ENCODE measurements around the gene MATN4. TPM values are rescaled to one million over a fixed set of nuclear protein-coding genes. Genes with fewer than 3 reads are reported as not detected.

Gene MATN4
- total RNA-seq, 1 experiment from 2014 or later, result 0.17 TPM

DNA sequence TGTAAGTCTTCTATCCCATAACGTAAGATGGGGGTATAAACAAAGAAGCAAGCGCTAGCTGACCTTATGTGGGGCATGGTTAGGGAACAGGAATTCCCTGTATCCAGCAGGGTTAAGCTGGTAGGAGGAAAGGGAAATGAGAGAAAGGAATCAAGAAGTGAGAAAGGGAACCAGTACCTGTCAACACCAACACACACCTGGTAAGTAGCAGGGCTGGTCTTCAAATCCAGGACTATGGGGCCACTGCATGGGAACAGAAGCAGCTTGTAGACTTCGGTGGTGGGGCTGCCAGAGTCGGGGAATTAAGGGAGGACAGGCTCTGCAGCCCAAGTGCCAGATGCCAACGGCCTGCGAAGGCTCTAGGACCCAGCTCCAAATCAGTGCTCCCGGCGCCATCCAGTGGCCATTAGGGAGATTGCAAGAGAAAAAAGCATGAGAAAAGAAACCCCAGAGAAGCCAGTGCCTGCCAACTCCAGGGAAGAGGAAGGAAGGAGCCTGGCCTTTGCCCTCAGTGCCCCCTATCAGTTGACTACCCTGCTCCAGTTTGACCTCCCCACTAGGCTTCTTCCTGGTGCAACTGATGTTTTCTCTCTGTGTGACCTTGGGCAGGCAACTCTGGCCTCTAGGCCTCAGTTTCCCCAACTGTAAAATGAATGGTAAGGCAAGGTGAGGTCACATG lies 17.3 kb downstream of the MATN4 start:
- CTCF ChIA-PET, result interaction anchor here (0.6 to 4.7 kb wide), 20 partner anchors 9 to 280 kb away, joined by 3 to 27 read pairs (median 6); partner anchors contain the start of genes SLPI and WFDC12
- BruUV-seq (replicated peaks), result no TSS peak
- H3K4me1 Mint-ChIP-seq (ENCODE audit: low read depth, unreplicated experiment), result peaks cover 17% of the 10 kb centered on the region
- H3K9me3 Mint-ChIP-seq (ENCODE audit: low read depth, unreplicated experiment), result no peaks in the 10 kb centered on the region
- peaks cover 15% of the 10 kb centered on the region for H3K36me3 Mint-ChIP-seq (ENCODE audit: insufficient read depth, unreplicated experiment)
- intact Hi-C loops (cut with micrococcal nuclease; ENCODE audit: unreplicated experiment), result loop anchor here (1.0 to 5.0 kb wide), 6 partner anchors 39 to 280 kb away; partner anchors contain the start of genes KCNS1 and SLPI
- peaks cover 35% of the 10 kb centered on the region for H3K27me3 Mint-ChIP-seq (ENCODE audit: unreplicated experiment)
- TF ChIP-seq, protein P1, sequence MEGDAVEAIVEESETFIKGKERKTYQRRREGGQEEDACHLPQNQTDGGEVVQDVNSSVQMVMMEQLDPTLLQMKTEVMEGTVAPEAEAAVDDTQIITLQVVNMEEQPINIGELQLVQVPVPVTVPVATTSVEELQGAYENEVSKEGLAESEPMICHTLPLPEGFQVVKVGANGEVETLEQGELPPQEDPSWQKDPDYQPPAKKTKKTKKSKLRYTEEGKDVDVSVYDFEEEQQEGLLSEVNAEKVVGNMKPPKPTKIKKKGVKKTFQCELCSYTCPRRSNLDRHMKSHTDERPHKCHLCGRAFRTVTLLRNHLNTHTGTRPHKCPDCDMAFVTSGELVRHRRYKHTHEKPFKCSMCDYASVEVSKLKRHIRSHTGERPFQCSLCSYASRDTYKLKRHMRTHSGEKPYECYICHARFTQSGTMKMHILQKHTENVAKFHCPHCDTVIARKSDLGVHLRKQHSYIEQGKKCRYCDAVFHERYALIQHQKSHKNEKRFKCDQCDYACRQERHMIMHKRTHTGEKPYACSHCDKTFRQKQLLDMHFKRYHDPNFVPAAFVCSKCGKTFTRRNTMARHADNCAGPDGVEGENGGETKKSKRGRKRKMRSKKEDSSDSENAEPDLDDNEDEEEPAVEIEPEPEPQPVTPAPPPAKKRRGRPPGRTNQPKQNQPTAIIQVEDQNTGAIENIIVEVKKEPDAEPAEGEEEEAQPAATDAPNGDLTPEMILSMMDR (IDR thresholded peaks at IDR 0.05; ENCODE audit: unreplicated experiment), result peak; percentile 98
- DNase-seq, result peak; percentile 92
- no peak overlapping the region for H3K4me3 Mint-ChIP-seq (ENCODE audit: low read depth, unreplicated experiment)
- H3K27ac Mint-ChIP-seq (ENCODE audit: unreplicated experiment), result peak overlapping the region; percentile 50

DNA sequence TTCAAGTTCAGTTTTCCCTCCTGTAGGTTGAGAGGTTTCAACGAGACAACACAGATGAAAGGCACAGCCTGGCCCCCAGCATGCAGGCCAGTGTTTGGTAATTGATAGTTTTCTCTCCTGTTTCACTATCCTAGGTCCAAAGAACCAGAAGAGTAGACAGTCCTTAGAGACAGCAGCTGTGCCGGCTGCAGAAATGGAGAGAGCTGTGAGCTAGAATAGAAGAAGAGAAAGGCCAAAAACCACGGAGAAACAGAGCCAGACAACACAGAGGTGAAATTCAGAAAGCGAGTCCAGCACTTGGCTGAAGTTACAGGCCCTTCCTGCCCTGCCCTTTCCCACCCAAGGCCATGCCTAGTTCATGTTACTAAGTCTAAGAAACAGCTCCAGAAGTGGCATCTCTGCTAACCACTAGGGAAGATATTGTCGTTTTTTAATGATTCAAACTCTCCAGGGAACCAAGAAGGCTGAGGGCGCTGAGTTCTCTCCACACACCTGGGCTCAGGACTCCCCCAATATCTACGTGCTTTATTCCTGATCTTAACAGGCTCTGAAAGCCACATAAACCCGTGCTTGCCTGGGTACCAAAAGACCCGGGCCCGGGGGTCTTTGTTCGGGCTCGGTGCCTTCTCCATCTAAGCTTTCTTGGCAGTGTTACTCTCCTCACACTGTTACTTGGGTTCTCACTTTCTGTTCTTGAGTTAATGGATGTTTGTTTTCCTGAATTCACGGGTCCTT lies 18.0 kb downstream of the MATN4 start:
- no TSS peak for BruUV-seq (replicated peaks)
- Mint-ChIP-seq H3K27me3 (ENCODE audit: unreplicated experiment) (peaks cover 35% of the 10 kb centered on the region), H3K36me3 (ENCODE audit: insufficient read depth, unreplicated experiment) (peaks cover 15% of the 10 kb centered on the region), H3K27ac (ENCODE audit: unreplicated experiment) (peak overlapping the region; percentile 50), H3K9me3 (ENCODE audit: low read depth, unreplicated experiment) (no peaks in the 10 kb centered on the region), H3K4me1 (ENCODE audit: low read depth, unreplicated experiment) (peaks cover 17% of the 10 kb centered on the region), H3K4me3 (ENCODE audit: low read depth, unreplicated experiment) (no peak overlapping the region)
- DNase-seq, result no peak
- TF ChIP-seq, protein P1 (IDR thresholded peaks at IDR 0.05; ENCODE audit: unreplicated experiment), result no peak
- CTCF ChIA-PET, result interaction anchor here (0.6 to 4.7 kb wide), 20 partner anchors 8 to 279 kb away, joined by 3 to 27 read pairs (median 6); partner anchors contain the start of genes SLPI and WFDC12
- intact Hi-C loops (cut with micrococcal nuclease; ENCODE audit: unreplicated experiment), result loop anchor here (2.0 to 5.0 kb wide), 5 partner anchors 38 to 279 kb away; partner anchors contain the start of genes KCNS1 and SLPI

DNA sequence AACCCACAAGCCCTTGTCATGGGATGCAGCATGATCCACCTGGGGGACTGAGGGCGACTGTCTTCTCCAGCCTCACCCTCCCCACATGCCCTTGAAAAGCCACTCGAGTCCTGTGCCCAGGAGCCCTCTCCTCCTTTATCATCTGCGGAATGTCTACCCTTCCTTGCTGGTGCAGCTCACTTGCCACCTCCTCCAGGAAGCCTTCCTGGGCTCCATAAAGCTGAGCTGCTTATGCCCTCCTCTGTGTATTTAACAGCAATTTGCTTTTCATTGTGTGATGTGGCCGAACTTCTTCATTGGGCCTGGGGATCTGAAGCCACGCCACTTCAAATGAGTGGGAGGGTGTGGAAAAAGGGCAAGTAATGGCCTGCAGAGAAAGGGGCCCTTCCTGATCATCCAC lies 19.2 kb downstream of the MATN4 start:
- intact Hi-C loops (cut with micrococcal nuclease; ENCODE audit: unreplicated experiment), result no loop called here
- peaks cover 17% of the 10 kb centered on the region for H3K4me1 Mint-ChIP-seq (ENCODE audit: low read depth, unreplicated experiment)
- no peaks in the 10 kb centered on the region for H3K9me3 Mint-ChIP-seq (ENCODE audit: low read depth, unreplicated experiment)
- H3K4me3 Mint-ChIP-seq (ENCODE audit: low read depth, unreplicated experiment), result no peak overlapping the region
- peaks cover 42% of the 10 kb centered on the region for H3K27me3 Mint-ChIP-seq (ENCODE audit: unreplicated experiment)
- no TSS peak for BruUV-seq (replicated peaks)
- DNase-seq, result no peak
- TF ChIP-seq, protein P1 (IDR thresholded peaks at IDR 0.05; ENCODE audit: unreplicated experiment), result no peak
- peaks cover 12% of the 10 kb centered on the region for H3K36me3 Mint-ChIP-seq (ENCODE audit: insufficient read depth, unreplicated experiment)
- CTCF ChIA-PET, result interaction anchor here (2.2 kb wide), 1 partner anchor 245 kb away, joined by 5 read pairs; no protein-coding TSS in a partner anchor
- no peak overlapping the region for H3K27ac Mint-ChIP-seq (ENCODE audit: unreplicated experiment)

DNA sequence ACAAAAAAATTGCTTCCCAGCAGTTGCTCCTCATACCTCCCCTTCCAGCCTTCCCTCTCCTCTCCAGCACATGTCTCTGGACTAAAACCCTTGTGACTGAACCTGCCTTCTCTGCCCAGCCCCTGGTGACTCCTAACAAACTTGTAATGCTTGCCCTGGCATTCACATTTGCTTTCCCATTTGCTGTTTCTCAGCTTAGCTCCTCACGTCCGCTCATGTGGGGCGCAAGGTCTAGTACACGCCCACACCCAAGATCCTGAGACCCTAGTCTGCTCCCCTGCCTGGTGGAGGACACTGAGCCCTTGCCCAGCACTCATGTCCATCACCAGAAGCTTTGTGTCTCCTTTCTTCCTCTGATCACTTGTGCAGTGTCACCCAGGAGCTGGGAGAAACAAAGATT lies 19.7 kb downstream of the MATN4 start:
- no peak overlapping the region for H3K4me3 Mint-ChIP-seq (ENCODE audit: low read depth, unreplicated experiment)
- TF ChIP-seq, protein P1 (IDR thresholded peaks at IDR 0.05; ENCODE audit: unreplicated experiment), result no peak
- intact Hi-C loops (cut with micrococcal nuclease; ENCODE audit: unreplicated experiment), result no loop called here

More for the DNA sequence above, 19.7 kb downstream of the MATN4 start:
- H3K9me3 Mint-ChIP-seq (ENCODE audit: low read depth, unreplicated experiment), result no peaks in the 10 kb centered on the region
- H3K36me3 Mint-ChIP-seq (ENCODE audit: insufficient read depth, unreplicated experiment), result peaks cover 7% of the 10 kb centered on the region
- H3K27ac Mint-ChIP-seq (ENCODE audit: unreplicated experiment), result no peak overlapping the region
- CTCF ChIA-PET, result interaction anchor here (2.2 kb wide), 1 partner anchor 244 kb away, joined by 5 read pairs; no protein-coding TSS in a partner anchor
- H3K4me1 Mint-ChIP-seq (ENCODE audit: low read depth, unreplicated experiment), result peaks cover 17% of the 10 kb centered on the region
- H3K27me3 Mint-ChIP-seq (ENCODE audit: unreplicated experiment), result peaks cover 47% of the 10 kb centered on the region
- BruUV-seq (replicated peaks), result no TSS peak
- DNase-seq, result no peak

Measured in Calu3 (cell line).